ENCODE measurements around the gene CCDC182.

DNA sequence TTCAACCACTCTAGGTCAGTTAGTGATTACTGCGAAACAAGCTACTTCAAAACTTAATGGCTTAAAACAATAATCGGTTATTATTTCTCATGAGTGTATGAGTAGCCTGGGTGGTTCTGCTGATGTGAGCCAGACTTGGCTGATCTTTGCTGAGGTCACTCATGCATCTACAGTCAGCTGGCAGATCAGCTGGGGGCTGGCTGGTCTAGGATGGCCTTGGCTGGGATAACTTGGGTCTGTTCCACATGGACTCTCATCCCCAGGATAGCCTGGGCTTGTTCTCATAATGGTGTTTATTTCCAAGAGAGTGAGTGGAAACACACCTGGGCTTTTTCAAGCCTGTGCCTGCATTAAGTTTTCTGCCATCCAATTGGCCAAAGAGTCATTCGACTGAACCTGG, 13.0 kb downstream of the CCDC182 start:
- TF ChIP-seq, protein P1, sequence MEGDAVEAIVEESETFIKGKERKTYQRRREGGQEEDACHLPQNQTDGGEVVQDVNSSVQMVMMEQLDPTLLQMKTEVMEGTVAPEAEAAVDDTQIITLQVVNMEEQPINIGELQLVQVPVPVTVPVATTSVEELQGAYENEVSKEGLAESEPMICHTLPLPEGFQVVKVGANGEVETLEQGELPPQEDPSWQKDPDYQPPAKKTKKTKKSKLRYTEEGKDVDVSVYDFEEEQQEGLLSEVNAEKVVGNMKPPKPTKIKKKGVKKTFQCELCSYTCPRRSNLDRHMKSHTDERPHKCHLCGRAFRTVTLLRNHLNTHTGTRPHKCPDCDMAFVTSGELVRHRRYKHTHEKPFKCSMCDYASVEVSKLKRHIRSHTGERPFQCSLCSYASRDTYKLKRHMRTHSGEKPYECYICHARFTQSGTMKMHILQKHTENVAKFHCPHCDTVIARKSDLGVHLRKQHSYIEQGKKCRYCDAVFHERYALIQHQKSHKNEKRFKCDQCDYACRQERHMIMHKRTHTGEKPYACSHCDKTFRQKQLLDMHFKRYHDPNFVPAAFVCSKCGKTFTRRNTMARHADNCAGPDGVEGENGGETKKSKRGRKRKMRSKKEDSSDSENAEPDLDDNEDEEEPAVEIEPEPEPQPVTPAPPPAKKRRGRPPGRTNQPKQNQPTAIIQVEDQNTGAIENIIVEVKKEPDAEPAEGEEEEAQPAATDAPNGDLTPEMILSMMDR (tag by site-specific recombination; IDR thresholded peaks at IDR 0.05): no peak
- no peak for TF ChIP-seq ZNF138 (tag by site-specific recombination; IDR thresholded peaks at IDR 0.05; ENCODE audit: borderline replicate concordance)
